ENCODE results near the gene SLC25A38. TPM values are rescaled to one million over a fixed set of nuclear protein-coding genes. Genes with fewer than 3 reads are reported as not detected.
"Not testable (repeated sequence)": the region's sequence is repeated elsewhere in the genome, so short reads cannot be mapped to it uniquely, and the experiment has no call there.

SLC25A38 gene
- total RNA-seq, 1 donor from 2014 or later, result 19.3 TPM

GRCh38 chr3:39349080-39349479, 34.1 kb upstream of the SLC25A38 start:
- Histone ChIP-seq H3K4me1 (no peaks in the 10 kb centered on the region), H3K79me2 (ENCODE audit: low read depth) (no peaks in the 10 kb centered on the region), H3K27ac (no peak overlapping the region), H3K4me3 (no peak overlapping the region), H3K9ac (no peak overlapping the region), H2AFZ (replicated peaks) (no peak overlapping the region), H3K4me2 (no peak overlapping the region), H4K20me1 (ENCODE audit: low read depth) (no peaks in the 10 kb centered on the region), H3K27me3 (no peaks in the 10 kb centered on the region), H3F3A (ENCODE audit: low read depth) (no peaks in the 10 kb centered on the region), H3K9me3 (ENCODE audit: low read depth) (no peaks in the 10 kb centered on the region), H3K36me3 (no peaks in the 10 kb centered on the region)
- Mint-ChIP-seq H3K4me3 (no peak overlapping the region), H3K36me3 (no peaks in the 10 kb centered on the region), H3K9me3 (no peaks in the 10 kb centered on the region), H3K4me1 (no peaks in the 10 kb centered on the region), H3K27me3 (ENCODE audit: insufficient read depth, low read depth) (peaks cover 9% of the 10 kb centered on the region), H3K27ac (no peak overlapping the region)
- TF ChIP-seq EZH2phosphoT487 (IDR thresholded peaks at IDR 0.05) (no peak), EZH2 (IDR thresholded peaks at IDR 0.05) (no peak), CTCF (IDR thresholded peaks at IDR 0.05) (no peak)
- no peak for DNase-seq (ENCODE audit: low spot score)

GRCh38 chr3:39350714-39351113, 32.5 kb upstream of the SLC25A38 start:
- no peaks in the 10 kb centered on the region for H3K79me2 ChIP-seq (ENCODE audit: low read depth)
- H2AFZ ChIP-seq (replicated peaks), result no peak overlapping the region
- H3K36me3 ChIP-seq, result no peaks in the 10 kb centered on the region
- no peak overlapping the region for H3K27ac ChIP-seq
- H3K4me2 ChIP-seq, result no peak overlapping the region
- no peaks in the 10 kb centered on the region for H3F3A ChIP-seq (ENCODE audit: low read depth)
- H3K9ac ChIP-seq, result no peak overlapping the region
- no peak overlapping the region for H3K4me3 ChIP-seq
- no peaks in the 10 kb centered on the region for H3K9me3 Mint-ChIP-seq
- no peaks in the 10 kb centered on the region for H3K4me1 Mint-ChIP-seq
- H3K27me3 Mint-ChIP-seq (ENCODE audit: insufficient read depth, low read depth), result peaks cover 9% of the 10 kb centered on the region
- no peaks in the 10 kb centered on the region for H4K20me1 ChIP-seq (ENCODE audit: low read depth)
- no peak for TF ChIP-seq CTCF (IDR thresholded peaks at IDR 0.05)
- TF ChIP-seq EZH2phosphoT487 (IDR thresholded peaks at IDR 0.05), result no peak
- TF ChIP-seq EZH2 (IDR thresholded peaks at IDR 0.05), result no peak
- no peaks in the 10 kb centered on the region for H3K27me3 ChIP-seq
- H3K4me1 ChIP-seq, result no peaks in the 10 kb centered on the region
- no peaks in the 10 kb centered on the region for H3K9me3 ChIP-seq (ENCODE audit: low read depth)
- no peak overlapping the region for H3K4me3 Mint-ChIP-seq
- H3K36me3 Mint-ChIP-seq, result no peaks in the 10 kb centered on the region
- no peak for DNase-seq (ENCODE audit: low spot score)
- H3K27ac Mint-ChIP-seq, result no peak overlapping the region

- H3K4me1 ChIP-seq; H3K9me3 ChIP-seq (ENCODE audit: low read depth); H3K36me3 Mint-ChIP-seq; H3K27ac ChIP-seq; H2AFZ ChIP-seq (replicated peaks); H3K79me2 ChIP-seq (ENCODE audit: low read depth); H4K20me1 ChIP-seq (ENCODE audit: low read depth); H3K4me3 Mint-ChIP-seq; H3K9me3 Mint-ChIP-seq; H3K36me3 ChIP-seq; H3F3A ChIP-seq (ENCODE audit: low read depth); H3K9ac ChIP-seq; H3K4me3 ChIP-seq; H3K4me2 ChIP-seq; H3K27me3 Mint-ChIP-seq (ENCODE audit: insufficient read depth, low read depth); H3K4me1 Mint-ChIP-seq; H3K27ac Mint-ChIP-seq; DNase-seq (ENCODE audit: low spot score); H3K27me3 ChIP-seq: not testable (repeated sequence)
Measured at GRCh38 chr3:39351134-39351533, 32.0 kb upstream of the SLC25A38 start.

- H3F3A ChIP-seq (ENCODE audit: low read depth); H3K9me3 ChIP-seq (ENCODE audit: low read depth); H3K9ac ChIP-seq; H3K4me1 Mint-ChIP-seq; H3K79me2 ChIP-seq (ENCODE audit: low read depth); H3K36me3 ChIP-seq; H3K9me3 Mint-ChIP-seq; H3K4me3 ChIP-seq; H3K4me3 Mint-ChIP-seq; H4K20me1 ChIP-seq (ENCODE audit: low read depth); H3K36me3 Mint-ChIP-seq; H3K27ac ChIP-seq; H3K27ac Mint-ChIP-seq; H3K4me2 ChIP-seq; DNase-seq (ENCODE audit: low spot score); H2AFZ ChIP-seq (replicated peaks); H3K27me3 ChIP-seq; H3K27me3 Mint-ChIP-seq (ENCODE audit: insufficient read depth, low read depth); H3K4me1 ChIP-seq: not testable (repeated sequence)
Measured at GRCh38 chr3:39353168-39353927, 29.8 kb upstream of the SLC25A38 start.

All from neural progenitor cell (in vitro differentiated cells).